Liver (tissue), 9 donors: ENCODE measurements around the gene GEMIN2. TPM values are rescaled to one million over a fixed set of nuclear protein-coding genes. Genes with fewer than 3 reads are reported as not detected.
"Not testable (repeated sequence)": the region's sequence is repeated elsewhere in the genome, so short reads cannot be mapped to it uniquely, and the experiment has no call there.

Source experiments
- DNase-seq: peaks from one replicate; pipeline ENCODE4 v3.0.0-alpha.2; 2017; ENCODE audit warnings: low spot score
- H3K27ac ChIP-seq, 2 donors: one replicate each; pipeline ENCODE4 v1.7.0; 2013; ENCODE audit warnings: inconsistent platforms in 2 of 2, low read length in 2 of 2, control low read depth in 1 of 2, low read depth in 1 of 2, mild to moderate bottlenecking in 1 of 2
- H3K27me3 ChIP-seq, 4 donors: one replicate each; pipeline versions ENCODE4 v1.6.1 to v1.7.0; 2013; ENCODE audit warnings: low read length in 3 of 4, inconsistent platforms in 1 of 4, mild to moderate bottlenecking in 1 of 4, moderate library complexity in 1 of 4; ENCODE audit not compliant: control insufficient read depth in 4 of 4, insufficient read depth in 4 of 4
- H3K36me3 ChIP-seq, 4 donors: one replicate each; pipeline versions ENCODE4 v1.6.1 to v1.7.0; 2013; ENCODE audit warnings: low read length in 3 of 4, mild to moderate bottlenecking in 3 of 4, low read depth in 1 of 4, moderate library complexity in 1 of 4; ENCODE audit not compliant: control insufficient read depth in 4 of 4, insufficient read depth in 3 of 4
- H3K4me1 ChIP-seq, 4 donors: one replicate each; pipeline versions ENCODE4 v1.6.1 to v1.7.0; 2013; ENCODE audit warnings: low read length in 3 of 4, mild to moderate bottlenecking in 3 of 4, moderate library complexity in 1 of 4; ENCODE audit not compliant: control insufficient read depth in 4 of 4, insufficient read depth in 4 of 4
- H3K4me3 ChIP-seq, 3 donors: one replicate each; pipeline versions ENCODE4 v1.6.1 to v1.7.0; 2013; ENCODE audit warnings: low read length in 3 of 3, control low read depth in 1 of 3, low read depth in 1 of 3, mild to moderate bottlenecking in 1 of 3
- H3K9ac ChIP-seq, 2 donors: one replicate each; pipeline ENCODE4 v1.7.0; 2013; ENCODE audit warnings: low read length in 2 of 2, mild to moderate bottlenecking in 2 of 2, moderate library complexity in 2 of 2, control low read depth in 1 of 2, low read depth in 1 of 2
- H3K9me3 ChIP-seq, 4 donors: one replicate each; pipeline versions ENCODE4 v1.6.1 to v1.7.0; 2013; ENCODE audit warnings: low read length in 3 of 4; ENCODE audit not compliant: control insufficient read depth in 4 of 4
- EGR1 ChIP-seq, 2 donors: IDR thresholded peaks; 2 replicates each; pipeline ENCODE4 v1.6.1; 2016 to 2018; ENCODE audit warnings: antibody characterized with exemption in 2 of 2, low read depth in 2 of 2
- FOXA1 ChIP-seq: IDR thresholded peaks from 2 replicates; pipeline ENCODE4 v1.6.1; 2016; ENCODE audit warnings: antibody characterized with exemption
- FOXA2 ChIP-seq: IDR thresholded peaks from 2 replicates; pipeline ENCODE4 v1.6.1; 2016; ENCODE audit warnings: antibody characterized with exemption
- GABPA ChIP-seq, 2 donors: IDR thresholded peaks in 1 of 2; conservative IDR thresholded peaks in 1 of 2; 2 replicates each; pipeline ENCODE4 v1.6.1; 2016; ENCODE audit warnings: antibody characterized with exemption in 2 of 2, mild to moderate bottlenecking in 1 of 2, moderate library complexity in 1 of 2
- HNF4A ChIP-seq, 2 donors: conservative IDR thresholded peaks; 2 replicates each; pipeline ENCODE4 v1.6.1; 2016; ENCODE audit warnings: antibody characterized with exemption in 2 of 2, mild to moderate bottlenecking in 2 of 2
- HNF4G ChIP-seq: IDR thresholded peaks from 2 replicates; pipeline ENCODE4 v1.6.1; 2016; ENCODE audit warnings: antibody characterized with exemption
- JUND ChIP-seq, 2 donors: IDR thresholded peaks; 2 replicates each; pipeline ENCODE4 v1.6.1; 2016; ENCODE audit warnings: antibody characterized with exemption in 2 of 2
- NR2F2 ChIP-seq: IDR thresholded peaks from 2 replicates; pipeline ENCODE4 v1.6.1; 2016; ENCODE audit warnings: antibody characterized with exemption
- RAD21 ChIP-seq, 2 donors: IDR thresholded peaks; 2 replicates each; pipeline ENCODE4 v1.6.1; 2016; ENCODE audit warnings: antibody characterized with exemption in 2 of 2, mild to moderate bottlenecking in 2 of 2
- RXRA ChIP-seq, 2 donors: IDR thresholded peaks; 2 replicates each; pipeline ENCODE4 v1.6.1; 2017 to 2018; ENCODE audit warnings: antibody characterized with exemption in 2 of 2, mild to moderate bottlenecking in 1 of 2
- SP1 ChIP-seq: IDR thresholded peaks from 2 replicates; pipeline ENCODE4 v1.6.1; 2018; ENCODE audit warnings: antibody characterized with exemption, mild to moderate bottlenecking
- TAF1 ChIP-seq: conservative IDR thresholded peaks from 2 replicates; pipeline ENCODE4 v1.6.1; 2016; ENCODE audit warnings: antibody characterized with exemption, mild to moderate bottlenecking
- YY1 ChIP-seq: IDR thresholded peaks from 2 replicates; pipeline ENCODE4 v1.6.1; 2016; ENCODE audit warnings: antibody characterized with exemption, mild to moderate bottlenecking
- WGBS: extraction: QIAGEN DNeasy Blood & Tissue Kit; methylation state at CpG from one replicate; pipeline ENCODE4 v1.1.7; 2013; 5-methylcytosine and 5-hydroxymethylcytosine counted together
- polyA plus RNA-seq, 2 donors: library from polyadenylated mRNA; stranded (reverse) in 1 of 2; unstranded in 1 of 2; fragments of 200-250 nt in 1 of 2; fragments of >200 nt in 1 of 2; fragmentation: Nextera tagmentation in 1 of 2; extraction: Ambion mirVana in 1 of 2; gene quantifications; one replicate each; pipeline versions ENCODE4 v1.2.1 to v1.2.3, GENCODE V29; 2013 to 2015
- total RNA-seq, 2 donors: library from RNA; depleted of rRNA; stranded (reverse); fragments of >200 nt; gene quantifications; one replicate each; pipeline ENCODE4 v1.2.3, GENCODE V29; 2014
- TF ChIP-seq, protein P1 (sequence below): IDR thresholded peaks from 2 replicates; pipeline ENCODE4 v1.6.1; 2016; ENCODE audit warnings: antibody characterized with exemption
- TF ChIP-seq, protein P2 (sequence below): fragments of 150-350 bp; IDR thresholded peaks from 2 replicates; pipeline ENCODE4 v1.5.1; 2017; ENCODE audit warnings: improper control_type of control experiment, low read depth, low read length; ENCODE audit not compliant: missing input control
- TF ChIP-seq, protein P3 (sequence below): IDR thresholded peaks from 2 replicates; pipeline ENCODE4 v1.6.1; 2016; ENCODE audit warnings: antibody characterized with exemption
- TF ChIP-seq, protein P4 (sequence below): IDR thresholded peaks from 2 replicates; pipeline ENCODE4 v1.6.1; 2016; ENCODE audit warnings: antibody characterized with exemption, mild to moderate bottlenecking
- TF ChIP-seq, protein P5 (sequence below): IDR thresholded peaks from 2 replicates; pipeline ENCODE4 v1.6.1; 2016; ENCODE audit warnings: antibody characterized with exemption
- donor health status: healthy.
- donor health status: healthy.
- donor health status: healthy.
- donor health status: healthy.
- donor health status: healthy.

GEMIN2 gene
- total and polyA plus RNA-seq, 4 donors: 2.8 to 9.0 (median 4.5) TPM

DNA sequence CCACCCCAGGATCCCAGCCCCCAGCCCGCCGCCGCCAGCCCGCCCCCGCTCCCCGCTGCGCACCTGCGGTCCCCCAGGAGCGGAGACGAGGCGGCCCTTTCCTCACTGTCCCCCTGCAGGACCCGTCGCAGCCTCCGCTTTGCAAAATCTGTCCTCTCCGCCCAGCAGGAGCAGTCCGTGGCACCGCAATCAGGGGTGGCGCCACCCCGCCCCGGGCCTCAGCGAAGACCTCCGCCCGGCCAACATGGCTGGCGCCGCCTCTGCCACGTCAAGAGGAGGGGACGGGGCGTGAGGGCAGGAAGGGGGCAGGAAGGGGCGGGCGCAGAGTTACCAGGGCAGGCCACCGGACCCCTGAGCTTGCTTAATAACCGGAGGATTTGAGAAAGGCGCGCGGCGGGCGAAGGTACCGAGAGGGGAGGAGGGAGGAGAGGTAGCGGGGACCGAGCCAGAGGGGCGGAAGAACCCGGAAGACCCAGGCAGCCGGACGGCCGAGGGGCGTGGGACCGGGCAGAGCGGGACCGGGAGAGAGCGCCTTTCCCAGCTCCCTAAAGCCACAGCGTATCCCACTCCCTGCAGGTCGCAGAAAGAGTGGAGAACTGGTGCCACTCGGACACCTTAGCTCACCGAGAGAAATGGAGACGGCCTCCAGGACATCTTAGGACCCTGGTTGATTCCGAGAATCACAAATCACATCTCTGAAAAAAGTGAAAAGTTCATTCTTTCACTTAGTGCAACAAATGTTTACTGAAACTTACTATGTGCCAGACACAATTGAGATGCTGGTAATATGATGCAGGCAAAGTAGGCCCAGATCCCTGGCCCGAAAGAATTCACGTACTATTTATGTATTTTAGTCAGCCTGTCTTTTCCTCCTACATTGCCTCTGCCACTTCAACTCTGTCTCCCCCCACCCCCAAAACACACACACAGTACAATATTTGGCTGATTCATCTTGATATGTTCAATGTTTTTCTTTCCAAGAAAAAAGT is 10.9 kb upstream of the GEMIN2 start, which contains the start of gene SEC23A:
Gene SEC23A (minus strand): TSS at position 267 of the 989 bp plus-strand sequence. CDS start 7,117 bp downstream, outside the sequence.
- Histone ChIP-seq H3K4me1 (peaks cover 4 to 17% (median 11%) of the 10 kb centered on the region in 4 donors), H3K9me3 (no peaks in the 10 kb centered on the region), H3K4me3 (peak within 1 kb of the TSS; percentile 83 to 98 (median 96)), H3K27me3 (no peaks in the 10 kb centered on the region), H3K27ac (peak within 1 kb of the TSS; percentile 89 to 98), H3K36me3 (peaks cover 0 to 3% (median 0%) of the 10 kb centered on the region in 4 donors), H3K9ac (peak within 1 kb of the TSS; percentile 77 to 97)
- under 1% methylated on average over 58 of the region's 58 CpGs for WGBS
- peak; percentile 52 for TF ChIP-seq SP1
- no peak for TF ChIP-seq NR2F2
- no peak for TF ChIP-seq FOXA2
- TF ChIP-seq GABPA (IDR thresholded peaks at IDR 0.05 in 1 of 2, conservative IDR thresholded peaks at IDR 0.05 in 1 of 2): peak in 1 of 2 donors; percentile 46
- TF ChIP-seq, protein P1, sequence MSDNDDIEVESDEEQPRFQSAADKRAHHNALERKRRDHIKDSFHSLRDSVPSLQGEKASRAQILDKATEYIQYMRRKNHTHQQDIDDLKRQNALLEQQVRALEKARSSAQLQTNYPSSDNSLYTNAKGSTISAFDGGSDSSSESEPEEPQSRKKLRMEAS: no peak
- TF ChIP-seq HNF4A (conservative IDR thresholded peaks at IDR 0.05): peak; percentile 57 to 58
- no peak for TF ChIP-seq EGR1 (IDR thresholded peaks at IDR 0.05; ENCODE audit: low read depth in 2 of 2)
- no peak for TF ChIP-seq RAD21 (IDR thresholded peaks at IDR 0.05)
- TF ChIP-seq, protein P2, sequence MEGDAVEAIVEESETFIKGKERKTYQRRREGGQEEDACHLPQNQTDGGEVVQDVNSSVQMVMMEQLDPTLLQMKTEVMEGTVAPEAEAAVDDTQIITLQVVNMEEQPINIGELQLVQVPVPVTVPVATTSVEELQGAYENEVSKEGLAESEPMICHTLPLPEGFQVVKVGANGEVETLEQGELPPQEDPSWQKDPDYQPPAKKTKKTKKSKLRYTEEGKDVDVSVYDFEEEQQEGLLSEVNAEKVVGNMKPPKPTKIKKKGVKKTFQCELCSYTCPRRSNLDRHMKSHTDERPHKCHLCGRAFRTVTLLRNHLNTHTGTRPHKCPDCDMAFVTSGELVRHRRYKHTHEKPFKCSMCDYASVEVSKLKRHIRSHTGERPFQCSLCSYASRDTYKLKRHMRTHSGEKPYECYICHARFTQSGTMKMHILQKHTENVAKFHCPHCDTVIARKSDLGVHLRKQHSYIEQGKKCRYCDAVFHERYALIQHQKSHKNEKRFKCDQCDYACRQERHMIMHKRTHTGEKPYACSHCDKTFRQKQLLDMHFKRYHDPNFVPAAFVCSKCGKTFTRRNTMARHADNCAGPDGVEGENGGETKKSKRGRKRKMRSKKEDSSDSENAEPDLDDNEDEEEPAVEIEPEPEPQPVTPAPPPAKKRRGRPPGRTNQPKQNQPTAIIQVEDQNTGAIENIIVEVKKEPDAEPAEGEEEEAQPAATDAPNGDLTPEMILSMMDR: no peak
- TF ChIP-seq TAF1: peak; percentile 27
- TF ChIP-seq HNF4G: no peak
- TF ChIP-seq, protein P3, sequence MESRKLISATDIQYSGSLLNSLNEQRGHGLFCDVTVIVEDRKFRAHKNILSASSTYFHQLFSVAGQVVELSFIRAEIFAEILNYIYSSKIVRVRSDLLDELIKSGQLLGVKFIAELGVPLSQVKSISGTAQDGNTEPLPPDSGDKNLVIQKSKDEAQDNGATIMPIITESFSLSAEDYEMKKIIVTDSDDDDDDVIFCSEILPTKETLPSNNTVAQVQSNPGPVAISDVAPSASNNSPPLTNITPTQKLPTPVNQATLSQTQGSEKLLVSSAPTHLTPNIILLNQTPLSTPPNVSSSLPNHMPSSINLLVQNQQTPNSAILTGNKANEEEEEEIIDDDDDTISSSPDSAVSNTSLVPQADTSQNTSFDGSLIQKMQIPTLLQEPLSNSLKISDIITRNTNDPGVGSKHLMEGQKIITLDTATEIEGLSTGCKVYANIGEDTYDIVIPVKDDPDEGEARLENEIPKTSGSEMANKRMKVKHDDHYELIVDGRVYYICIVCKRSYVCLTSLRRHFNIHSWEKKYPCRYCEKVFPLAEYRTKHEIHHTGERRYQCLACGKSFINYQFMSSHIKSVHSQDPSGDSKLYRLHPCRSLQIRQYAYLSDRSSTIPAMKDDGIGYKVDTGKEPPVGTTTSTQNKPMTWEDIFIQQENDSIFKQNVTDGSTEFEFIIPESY: peak; percentile 45
- TF ChIP-seq JUND (IDR thresholded peaks at IDR 0.05): no peak
- peak; percentile 48 to 54 for TF ChIP-seq RXRA (IDR thresholded peaks at IDR 0.05)
- no peak for TF ChIP-seq FOXA1
- TF ChIP-seq, protein P4, sequence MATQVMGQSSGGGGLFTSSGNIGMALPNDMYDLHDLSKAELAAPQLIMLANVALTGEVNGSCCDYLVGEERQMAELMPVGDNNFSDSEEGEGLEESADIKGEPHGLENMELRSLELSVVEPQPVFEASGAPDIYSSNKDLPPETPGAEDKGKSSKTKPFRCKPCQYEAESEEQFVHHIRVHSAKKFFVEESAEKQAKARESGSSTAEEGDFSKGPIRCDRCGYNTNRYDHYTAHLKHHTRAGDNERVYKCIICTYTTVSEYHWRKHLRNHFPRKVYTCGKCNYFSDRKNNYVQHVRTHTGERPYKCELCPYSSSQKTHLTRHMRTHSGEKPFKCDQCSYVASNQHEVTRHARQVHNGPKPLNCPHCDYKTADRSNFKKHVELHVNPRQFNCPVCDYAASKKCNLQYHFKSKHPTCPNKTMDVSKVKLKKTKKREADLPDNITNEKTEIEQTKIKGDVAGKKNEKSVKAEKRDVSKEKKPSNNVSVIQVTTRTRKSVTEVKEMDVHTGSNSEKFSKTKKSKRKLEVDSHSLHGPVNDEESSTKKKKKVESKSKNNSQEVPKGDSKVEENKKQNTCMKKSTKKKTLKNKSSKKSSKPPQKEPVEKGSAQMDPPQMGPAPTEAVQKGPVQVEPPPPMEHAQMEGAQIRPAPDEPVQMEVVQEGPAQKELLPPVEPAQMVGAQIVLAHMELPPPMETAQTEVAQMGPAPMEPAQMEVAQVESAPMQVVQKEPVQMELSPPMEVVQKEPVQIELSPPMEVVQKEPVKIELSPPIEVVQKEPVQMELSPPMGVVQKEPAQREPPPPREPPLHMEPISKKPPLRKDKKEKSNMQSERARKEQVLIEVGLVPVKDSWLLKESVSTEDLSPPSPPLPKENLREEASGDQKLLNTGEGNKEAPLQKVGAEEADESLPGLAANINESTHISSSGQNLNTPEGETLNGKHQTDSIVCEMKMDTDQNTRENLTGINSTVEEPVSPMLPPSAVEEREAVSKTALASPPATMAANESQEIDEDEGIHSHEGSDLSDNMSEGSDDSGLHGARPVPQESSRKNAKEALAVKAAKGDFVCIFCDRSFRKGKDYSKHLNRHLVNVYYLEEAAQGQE: peak; percentile 66
- peak; percentile 97 for TF ChIP-seq YY1
- TF ChIP-seq, protein P5, sequence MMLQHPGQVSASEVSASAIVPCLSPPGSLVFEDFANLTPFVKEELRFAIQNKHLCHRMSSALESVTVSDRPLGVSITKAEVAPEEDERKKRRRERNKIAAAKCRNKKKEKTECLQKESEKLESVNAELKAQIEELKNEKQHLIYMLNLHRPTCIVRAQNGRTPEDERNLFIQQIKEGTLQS: no peak
- DNase-seq: peak; percentile 80

DNA sequence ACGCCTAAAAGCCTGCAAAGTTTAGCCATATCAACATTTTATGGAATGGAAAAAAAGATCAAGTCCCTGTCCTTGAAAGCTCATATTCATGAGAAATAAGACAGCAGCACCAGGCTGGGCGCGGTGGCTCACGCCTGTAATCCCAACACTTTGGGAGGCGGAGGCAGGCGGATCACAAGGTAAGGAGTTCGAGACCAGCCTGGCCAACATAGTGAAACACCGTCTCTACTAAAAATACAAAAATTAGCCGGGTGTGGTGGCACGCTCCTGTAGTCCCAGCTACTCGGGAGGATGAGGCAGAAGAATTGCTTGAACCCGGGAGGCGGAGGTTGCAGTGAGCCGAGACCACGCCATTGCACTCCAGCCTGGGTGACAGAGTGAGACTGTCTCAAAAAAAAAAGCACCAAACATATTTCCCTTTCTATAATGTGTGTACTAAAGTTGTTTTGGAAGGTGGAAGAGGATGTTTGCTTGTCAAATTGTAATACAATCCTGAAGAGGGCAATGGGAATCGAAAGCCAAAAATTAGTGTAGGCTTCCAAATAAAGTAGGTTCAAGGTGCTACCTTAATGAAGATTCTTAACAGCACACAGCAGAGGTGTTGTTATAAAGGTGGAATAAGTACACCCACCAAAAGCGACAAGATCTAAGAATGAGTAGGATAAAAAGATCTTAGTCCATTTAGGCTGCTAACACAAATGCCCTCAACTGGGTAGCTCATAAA is 9.9 kb upstream of the GEMIN2 start:
- H3K9me3 ChIP-seq, DNase-seq, H3K36me3 ChIP-seq, H3K27me3 ChIP-seq: not testable (repeated sequence)
- H3K4me3 ChIP-seq: peak overlapping the region in 2 of 3 donors; percentile 96 to 98
- peak overlapping the region in 1 of 2 donors; percentile 77 for H3K9ac ChIP-seq
- WGBS: 91% methylated on average over 17 of the region's 17 CpGs
- peaks cover 4 to 17% (median 11%) of the 10 kb centered on the region in 4 donors for H3K4me1 ChIP-seq
- peak overlapping the region; percentile 89 to 98 for H3K27ac ChIP-seq
